ENCODE results near the gene PYGO2.
"Not testable (repeated sequence)": the region's sequence is repeated elsewhere in the genome, so short reads cannot be mapped to it uniquely, and the experiment has no call there.

Gene PYGO2

GRCh38 chr1:154977762-154978161 is 16.2 kb upstream of the PYGO2 start:
- not testable (repeated sequence) for FAIRE-seq

GRCh38 chr1:154975409-154976059 is 14.0 kb upstream of the PYGO2 start:
- no peak for FAIRE-seq

GRCh38 chr1:154974808-154975408 is 13.3 kb upstream of the PYGO2 start:
- FAIRE-seq: peak; percentile 80

- peak; percentile 99 for FAIRE-seq
Measured at GRCh38 chr1:154974102-154974807, 12.7 kb upstream of the PYGO2 start, which contains the start of gene CKS1B. TSS of gene CKS1B (plus strand) at chr1:154974681. CDS start at chr1:154974746, 65 bp downstream.

GRCh38 chr1:154973344-154974101 is 11.9 kb upstream of the PYGO2 start:
- FAIRE-seq: peak; percentile 99

GRCh38 chr1:154972517-154973343 is 11.1 kb upstream of the PYGO2 start:
- FAIRE-seq: peak; percentile 96

GRCh38 chr1:154972213-154972516 is 10.6 kb upstream of the PYGO2 start:
- no peak for FAIRE-seq

- FAIRE-seq: no peak
Measured at GRCh38 chr1:154971341-154971998, 9.9 kb upstream of the PYGO2 start.

GRCh38 chr1:154970631-154971340 is 9.2 kb upstream of the PYGO2 start, which contains the start of gene SHC1:
TSS of gene SHC1 (minus strand) at chr1:154970747. CDS start at chr1:154970526, 221 bp downstream.
- FAIRE-seq: peak; percentile 97

- FAIRE-seq: no peak
Measured at GRCh38 chr1:154969860-154970452, 8.4 kb upstream of the PYGO2 start.

- FAIRE-seq: no peak
Measured at GRCh38 chr1:154969246-154969645, 7.7 kb upstream of the PYGO2 start.

GRCh38 chr1:154968731-154969130 is 7.1 kb upstream of the PYGO2 start:
- FAIRE-seq: no peak

GRCh38 chr1:154967331-154967950 is 5.9 kb upstream of the PYGO2 start:
- no peak for FAIRE-seq

GRCh38 chr1:154966111-154966510 is 4.5 kb upstream of the PYGO2 start:
- FAIRE-seq: no peak

GRCh38 chr1:154964359-154964758 is 2.8 kb upstream of the PYGO2 start:
- no peak for FAIRE-seq

- no peak for FAIRE-seq
Measured at GRCh38 chr1:154963643-154964042, 2.1 kb upstream of the PYGO2 start.

- FAIRE-seq: no peak
Measured at GRCh38 chr1:154962795-154963330, 1.3 kb upstream of the PYGO2 start.

GRCh38 chr1:154962156-154962749 is 671 bp upstream of the PYGO2 start:
- FAIRE-seq: no peak

- FAIRE-seq: no peak
Measured at GRCh38 chr1:154960446-154961136, 991 bp downstream of the PYGO2 start.

All from A204.1 (cell line).